ENCODE data around the gene TPTE2.

- no peak for TF ChIP-seq ZSCAN20 (CRISPR knock-in tag; IDR thresholded peaks at IDR 0.05)
- TF ChIP-seq, protein P1, sequence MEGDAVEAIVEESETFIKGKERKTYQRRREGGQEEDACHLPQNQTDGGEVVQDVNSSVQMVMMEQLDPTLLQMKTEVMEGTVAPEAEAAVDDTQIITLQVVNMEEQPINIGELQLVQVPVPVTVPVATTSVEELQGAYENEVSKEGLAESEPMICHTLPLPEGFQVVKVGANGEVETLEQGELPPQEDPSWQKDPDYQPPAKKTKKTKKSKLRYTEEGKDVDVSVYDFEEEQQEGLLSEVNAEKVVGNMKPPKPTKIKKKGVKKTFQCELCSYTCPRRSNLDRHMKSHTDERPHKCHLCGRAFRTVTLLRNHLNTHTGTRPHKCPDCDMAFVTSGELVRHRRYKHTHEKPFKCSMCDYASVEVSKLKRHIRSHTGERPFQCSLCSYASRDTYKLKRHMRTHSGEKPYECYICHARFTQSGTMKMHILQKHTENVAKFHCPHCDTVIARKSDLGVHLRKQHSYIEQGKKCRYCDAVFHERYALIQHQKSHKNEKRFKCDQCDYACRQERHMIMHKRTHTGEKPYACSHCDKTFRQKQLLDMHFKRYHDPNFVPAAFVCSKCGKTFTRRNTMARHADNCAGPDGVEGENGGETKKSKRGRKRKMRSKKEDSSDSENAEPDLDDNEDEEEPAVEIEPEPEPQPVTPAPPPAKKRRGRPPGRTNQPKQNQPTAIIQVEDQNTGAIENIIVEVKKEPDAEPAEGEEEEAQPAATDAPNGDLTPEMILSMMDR (IDR thresholded peaks at IDR 0.05) = no peak
- no peak for TF ChIP-seq CHD4 (IDR thresholded peaks at IDR 0.05; ENCODE audit: borderline replicate concordance)
- TF ChIP-seq ELK1 (IDR thresholded peaks at IDR 0.05; ENCODE audit: low read depth, low read length) = no peak
- no peak for TF ChIP-seq POLR2A (IDR thresholded peaks at IDR 0.05; ENCODE audit: low read length)
- no peak for TF ChIP-seq MYC (IDR thresholded peaks at IDR 0.05; ENCODE audit: borderline replicate concordance, low read length)
Measured at GRCh38 chr13:19607523-19608078, 46.3 kb upstream of the TPTE2 start.
